ENCODE results near the gene CEP63. TPM values are rescaled to one million over a fixed set of nuclear protein-coding genes. Genes with fewer than 3 reads are reported as not detected.

The CEP63 gene
- total RNA-seq, 4 donors from 2014 or later, result 16.7 to 26.2 (median 22.6) TPM

GRCh38 chr3:134607054-134608022, 121.5 kb downstream of the CEP63 start:
- Histone ChIP-seq H3K36me3 (peaks cover 0 to 9% (median 2%) of the 10 kb centered on the region in 4 donors), H3K4me3 (no peak overlapping the region), H3K9me3 (no peaks in the 10 kb centered on the region), H3K27ac (replicated peaks in 1 of 4) (no peak overlapping the region), H3K4me1 (peaks cover 0 to 9% (median 5%) of the 10 kb centered on the region in 4 donors), H3K27me3 (no peaks in the 10 kb centered on the region)
- intact Hi-C loops (cut with DNase I), result no loop called here
- WGBS, result 79% methylated on average over 9 of the region's 13 CpGs
- peak; percentile 91 for DNase-seq (ENCODE audit: extremely low spot score)
- TF ChIP-seq, protein P1, sequence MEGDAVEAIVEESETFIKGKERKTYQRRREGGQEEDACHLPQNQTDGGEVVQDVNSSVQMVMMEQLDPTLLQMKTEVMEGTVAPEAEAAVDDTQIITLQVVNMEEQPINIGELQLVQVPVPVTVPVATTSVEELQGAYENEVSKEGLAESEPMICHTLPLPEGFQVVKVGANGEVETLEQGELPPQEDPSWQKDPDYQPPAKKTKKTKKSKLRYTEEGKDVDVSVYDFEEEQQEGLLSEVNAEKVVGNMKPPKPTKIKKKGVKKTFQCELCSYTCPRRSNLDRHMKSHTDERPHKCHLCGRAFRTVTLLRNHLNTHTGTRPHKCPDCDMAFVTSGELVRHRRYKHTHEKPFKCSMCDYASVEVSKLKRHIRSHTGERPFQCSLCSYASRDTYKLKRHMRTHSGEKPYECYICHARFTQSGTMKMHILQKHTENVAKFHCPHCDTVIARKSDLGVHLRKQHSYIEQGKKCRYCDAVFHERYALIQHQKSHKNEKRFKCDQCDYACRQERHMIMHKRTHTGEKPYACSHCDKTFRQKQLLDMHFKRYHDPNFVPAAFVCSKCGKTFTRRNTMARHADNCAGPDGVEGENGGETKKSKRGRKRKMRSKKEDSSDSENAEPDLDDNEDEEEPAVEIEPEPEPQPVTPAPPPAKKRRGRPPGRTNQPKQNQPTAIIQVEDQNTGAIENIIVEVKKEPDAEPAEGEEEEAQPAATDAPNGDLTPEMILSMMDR (IDR thresholded peaks at IDR 0.05), result no peak
- TF ChIP-seq POLR2AphosphoS5 (IDR thresholded peaks at IDR 0.05) (no peak), POLR2A (IDR thresholded peaks at IDR 0.05; ENCODE audit: low read depth) (no peak), EP300 (IDR thresholded peaks at IDR 0.05) (no peak)

GRCh38 chr3:134608023-134608770, 122.3 kb downstream of the CEP63 start:
- Histone ChIP-seq H3K27ac (replicated peaks in 1 of 4) (no peak overlapping the region), H3K9me3 (no peaks in the 10 kb centered on the region), H3K4me3 (no peak overlapping the region), H3K27me3 (no peaks in the 10 kb centered on the region), H3K36me3 (peaks cover 0 to 15% (median 2%) of the 10 kb centered on the region in 4 donors), H3K4me1 (peaks cover 0 to 9% (median 5%) of the 10 kb centered on the region in 4 donors)
- peak; percentile 80 for DNase-seq (ENCODE audit: extremely low spot score)
- intact Hi-C loops (cut with DNase I), result no loop called here
- 96% methylated on average over 5 of the region's 6 CpGs for WGBS
- TF ChIP-seq POLR2A (IDR thresholded peaks at IDR 0.05; ENCODE audit: low read depth) (no peak), POLR2AphosphoS5 (IDR thresholded peaks at IDR 0.05) (no peak), EP300 (IDR thresholded peaks at IDR 0.05) (no peak)
- TF ChIP-seq, protein P1 (IDR thresholded peaks at IDR 0.05), result no peak

DNA sequence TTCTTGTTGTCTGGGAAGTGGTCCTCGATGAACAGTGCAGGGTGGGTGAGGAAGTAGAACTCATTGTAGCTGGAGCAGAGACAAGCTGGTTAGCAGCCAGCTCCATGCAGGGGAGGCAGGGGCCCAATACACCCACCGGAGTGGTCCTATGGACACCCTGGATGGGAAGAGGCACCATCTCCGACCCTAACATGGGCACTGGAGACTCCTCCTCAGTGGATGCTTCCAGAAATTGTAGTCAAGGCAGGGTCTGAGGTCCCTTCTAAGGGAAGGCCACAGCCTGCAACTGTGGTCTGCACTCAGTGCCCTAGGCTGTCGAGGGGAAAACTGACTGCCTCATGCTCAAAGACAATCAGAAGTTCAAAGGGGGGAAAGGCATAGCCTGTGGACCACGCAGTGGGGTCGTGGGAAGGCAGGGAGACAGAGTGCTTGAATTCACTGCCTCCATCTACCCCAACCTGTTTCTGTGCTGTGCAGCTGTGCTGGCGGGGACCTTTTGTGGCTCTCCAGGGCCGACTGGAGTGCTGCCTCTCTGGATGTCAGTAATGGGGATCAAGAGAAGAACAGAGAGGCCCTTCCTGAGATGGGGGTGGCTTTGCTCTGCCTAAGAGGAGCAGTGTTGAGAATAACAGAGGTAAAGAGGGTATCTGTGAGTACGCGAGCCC, 123.0 kb downstream of the CEP63 start:
- Histone ChIP-seq H3K9me3 (no peaks in the 10 kb centered on the region), H3K4me3 (no peak overlapping the region), H3K27me3 (no peaks in the 10 kb centered on the region), H3K27ac (replicated peaks in 1 of 4) (no peak overlapping the region), H3K4me1 (peaks cover 0 to 9% (median 5%) of the 10 kb centered on the region in 4 donors), H3K36me3 (peaks cover 0 to 15% (median 2%) of the 10 kb centered on the region in 4 donors)
- DNase-seq (ENCODE audit: extremely low spot score), result peak; percentile 80
- TF ChIP-seq EP300 (IDR thresholded peaks at IDR 0.05) (no peak), POLR2AphosphoS5 (IDR thresholded peaks at IDR 0.05) (no peak), POLR2A (IDR thresholded peaks at IDR 0.05; ENCODE audit: low read depth) (no peak)
- TF ChIP-seq, protein P1 (IDR thresholded peaks at IDR 0.05), result no peak
- intact Hi-C loops (cut with DNase I), result no loop called here
- 89% methylated on average over 9 of the region's 10 CpGs for WGBS

DNA sequence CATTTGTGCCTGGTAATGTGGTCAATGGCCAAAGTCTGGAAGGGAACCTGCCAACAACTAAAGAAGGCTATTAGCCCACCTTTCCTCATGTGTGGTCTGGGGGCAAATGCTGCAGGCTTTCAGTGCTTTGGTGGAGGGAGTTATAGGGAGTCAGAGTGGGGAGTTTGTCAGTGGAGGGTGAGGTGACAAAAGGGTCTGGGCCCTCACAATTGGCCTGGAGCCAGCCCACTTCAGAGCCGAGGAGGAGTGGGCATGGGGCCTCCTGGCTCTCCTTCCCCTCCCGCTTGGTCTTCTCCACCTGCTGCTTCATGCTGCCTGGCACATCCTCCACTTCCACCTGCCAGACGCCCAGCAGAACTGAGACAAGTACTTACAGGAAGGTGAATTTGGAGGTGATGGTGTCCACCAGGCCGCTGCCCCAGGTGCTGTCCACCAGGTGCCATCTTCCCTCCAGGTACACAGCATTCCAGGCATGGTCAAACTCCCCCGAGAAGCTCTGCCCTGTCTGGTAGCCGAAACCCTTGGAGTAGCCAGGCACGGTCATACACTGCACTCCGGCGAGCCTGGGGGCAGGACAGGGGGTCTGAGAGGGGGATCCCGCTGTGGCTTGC, 124.1 kb downstream of the CEP63 start:
- WGBS, result 75% methylated on average over 10 of the region's 10 CpGs
- DNase-seq (ENCODE audit: extremely low spot score), result peak; percentile 84
- peaks cover 0 to 9% (median 5%) of the 10 kb centered on the region in 4 donors for H3K4me1 ChIP-seq
- H3K36me3 ChIP-seq, result peaks cover 0 to 22% (median 2%) of the 10 kb centered on the region in 4 donors
- no peaks in the 10 kb centered on the region for H3K9me3 ChIP-seq
- H3K27ac ChIP-seq (replicated peaks in 1 of 4), result no peak overlapping the region
- intact Hi-C loops (cut with DNase I), result no loop called here
- H3K27me3 ChIP-seq, result no peaks in the 10 kb centered on the region
- TF ChIP-seq POLR2A (IDR thresholded peaks at IDR 0.05; ENCODE audit: low read depth) (no peak), EP300 (IDR thresholded peaks at IDR 0.05) (no peak), POLR2AphosphoS5 (IDR thresholded peaks at IDR 0.05) (no peak)
- TF ChIP-seq, protein P1 (IDR thresholded peaks at IDR 0.05), result no peak
- no peak overlapping the region for H3K4me3 ChIP-seq
